H1 (cell line): ENCODE measurements around the gene GPR137.

ENCODE experiments used
- CTCF ChIP-seq, 3 experiments: IDR thresholded peaks; 1 replicate in 2 of 3; 2 replicates in 1 of 3; pipeline versions ENCODE4 v1.5.1 to v1.6.1; 2011; ENCODE audit warnings: low read length in 3 of 3, mild to moderate bottlenecking in 3 of 3, inconsistent platforms in 2 of 3, low read depth in 1 of 3, moderate library complexity in 1 of 3; ENCODE audit not compliant: insufficient read depth in 1 of 3; ENCODE audit errors: control extremely low read depth in 1 of 3
- EP300 ChIP-seq, 2 experiments: IDR thresholded peaks; 1 replicate in 1 of 2; 2 replicates in 1 of 2; pipeline ENCODE4 v1.6.1; 2011 to 2012; ENCODE audit warnings: low read depth in 2 of 2, low read length in 2 of 2, mild to moderate bottlenecking in 2 of 2, borderline replicate concordance in 1 of 2, inconsistent platforms in 1 of 2, moderate library complexity in 1 of 2
- JUN ChIP-seq: IDR thresholded peaks from 2 replicates; pipeline ENCODE4 v1.6.1; 2011; ENCODE audit warnings: low read depth, mild to moderate bottlenecking, improper control_type of control experiment, low read length
- TAF1 ChIP-seq: IDR thresholded peaks from 2 replicates; pipeline ENCODE4 v1.6.1; 2011; ENCODE audit warnings: mild to moderate bottlenecking, low read depth, low read length

- TF ChIP-seq CTCF (IDR thresholded peaks at IDR 0.05; ENCODE audit: control extremely low read depth in 1 of 3, insufficient read depth in 1 of 3, low read depth in 1 of 3, low read length in 3 of 3) (no peak), JUN (no peak), TAF1 (no peak), EP300 (IDR thresholded peaks at IDR 0.05; ENCODE audit: borderline replicate concordance in 1 of 2, low read depth in 2 of 2, low read length in 2 of 2) (no peak)
Observed at GRCh38 chr11:64253043-64253442, 32.6 kb upstream of the GPR137 start.
